Activated CD4-positive, alpha-beta T cell treated with anti-CD3 and anti-CD28 coated beads, Interleukin-2, amount 50 U/mL, for 1 hour (primary cell): ENCODE data around the gene CCM2.

Experiments used
- DNase-seq: peaks from one replicate; pipeline ENCODE4 v3.0.0-alpha.2; 2020

CCM2 gene

GRCh38 chr7:45000093-45001032 is at the start of gene CCM2:
TSS of gene CCM2 (plus strand) at chr7:45000201. CDS start at chr7:45000334, 133 bp downstream.
- DNase-seq, result no peak

- no peak for DNase-seq
These were observed 46.8 kb upstream of the CCM2 start for GRCh38 chr7:44953156-44953555.

- no peak for DNase-seq
These were observed 44.3 kb upstream of the CCM2 start for GRCh38 chr7:44955733-44956132.

GRCh38 chr7:44956157-44956766 is 43.7 kb upstream of the CCM2 start:
- DNase-seq, result no peak

- no peak for DNase-seq
These were observed 41.2 kb upstream of the CCM2 start for GRCh38 chr7:44958645-44959344.

GRCh38 chr7:44959433-44959951 is 40.5 kb upstream of the CCM2 start:
- peak; percentile 46 for DNase-seq

- DNase-seq, result no peak
These were observed 39.9 kb upstream of the CCM2 start for GRCh38 chr7:44960011-44960580.

- DNase-seq, result no peak
These were observed 38.0 kb upstream of the CCM2 start for GRCh38 chr7:44961844-44962482.

- DNase-seq, result no peak
These were observed 37.3 kb upstream of the CCM2 start for GRCh38 chr7:44962483-44963251.

GRCh38 chr7:44963364-44964290 is 36.4 kb upstream of the CCM2 start:
- DNase-seq, result no peak

- DNase-seq, result no peak
These were observed 35.6 kb upstream of the CCM2 start for GRCh38 chr7:44964384-44964830.

GRCh38 chr7:44964831-44965440 is 35.1 kb upstream of the CCM2 start:
- no peak for DNase-seq

GRCh38 chr7:44965441-44965903 is 34.5 kb upstream of the CCM2 start:
- DNase-seq, result no peak

GRCh38 chr7:44965937-44966730 is 33.9 kb upstream of the CCM2 start:
- no peak for DNase-seq

GRCh38 chr7:44966731-44967538 is 33.1 kb upstream of the CCM2 start:
- DNase-seq, result no peak

GRCh38 chr7:44967571-44968446 is 32.2 kb upstream of the CCM2 start:
- no peak for DNase-seq
